Measurements from ENCODE around the gene OTC. TPM values are rescaled to one million over a fixed set of nuclear protein-coding genes. Genes with fewer than 3 reads are reported as not detected.

Gene OTC
- total RNA-seq, 1 experiment from 2014 or later = not detected

DNA sequence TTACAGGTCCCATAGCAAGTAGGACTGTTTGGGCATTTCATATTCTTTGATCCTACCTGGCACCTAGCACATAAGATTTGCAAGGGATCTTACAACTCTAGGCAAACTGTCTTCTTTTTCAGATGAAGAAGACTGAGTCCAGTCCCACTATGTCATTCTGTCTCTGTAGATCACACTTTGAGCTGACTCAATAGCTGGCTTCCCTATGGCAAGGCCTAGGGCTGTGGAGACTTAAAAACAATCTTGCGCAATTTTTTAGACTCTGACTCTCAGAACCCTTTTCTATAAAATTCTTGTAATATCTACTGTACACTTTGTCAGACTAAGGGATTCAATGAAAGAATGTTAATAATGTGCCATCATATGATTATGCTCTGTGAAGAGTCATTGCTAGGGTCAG is 26.7 kb downstream of the OTC start:
- H3K4me3 ChIP-seq (replicated peaks in 1 of 2; ENCODE audit: low read depth in 1 of 2, low read length in 2 of 2) = no peak overlapping the region
- no peak overlapping the region for H3K4me2 ChIP-seq (ENCODE audit: low read length)
- no peak overlapping the region for H3K9ac ChIP-seq (ENCODE audit: low read length)
- no peaks in the 10 kb centered on the region for H3K27me3 ChIP-seq (ENCODE audit: insufficient read depth, low read length)
- ChIA-PET RAD21 (ENCODE audit: low non-redundant PET in 1 of 2, low total read pairs in 2 of 2, uncharacterized antibody in 2 of 2, unreplicated experiment in 2 of 2) (no interaction called here), POLR2A (no interaction called here), CTCF (no interaction called here)
- H3K9me2 ChIP-seq (ENCODE audit: insufficient read depth) = no peaks in the 10 kb centered on the region
- no peaks in the 10 kb centered on the region for H4K20me1 ChIP-seq (ENCODE audit: insufficient read depth)
- H3K79me2 ChIP-seq (ENCODE audit: insufficient read depth, low read length) = no peaks in the 10 kb centered on the region
- no peaks in the 10 kb centered on the region for H3K4me1 ChIP-seq (ENCODE audit: control insufficient read depth in 1 of 2, insufficient read depth in 2 of 2, low read length in 2 of 2)
- no peaks in the 10 kb centered on the region for H3K9me3 ChIP-seq (ENCODE audit: control insufficient read depth in 1 of 2, insufficient read depth in 1 of 2, low read depth in 1 of 2, low read length in 2 of 2)
- no peak for TF ChIP-seq EZH2phosphoT487 (IDR thresholded peaks at IDR 0.05; ENCODE audit: borderline replicate concordance)
- TF ChIP-seq YY1 (IDR thresholded peaks at IDR 0.05; ENCODE audit: extremely low read depth, insufficient replicate concordance, low read depth, low read length) = no peak
- TF ChIP-seq SRF (IDR thresholded peaks at IDR 0.05; ENCODE audit: low read depth) = no peak
- no peak for TF ChIP-seq ZFX (IDR thresholded peaks at IDR 0.05)
- TF ChIP-seq, protein P1, sequence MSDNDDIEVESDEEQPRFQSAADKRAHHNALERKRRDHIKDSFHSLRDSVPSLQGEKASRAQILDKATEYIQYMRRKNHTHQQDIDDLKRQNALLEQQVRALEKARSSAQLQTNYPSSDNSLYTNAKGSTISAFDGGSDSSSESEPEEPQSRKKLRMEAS (IDR thresholded peaks at IDR 0.05) = no peak
- no peak for TF ChIP-seq FOSL1 (IDR thresholded peaks at IDR 0.05; ENCODE audit: low read depth)
- TF ChIP-seq EGR1 (IDR thresholded peaks at IDR 0.05; ENCODE audit: low read depth) = no peak
- no peak for TF ChIP-seq TCF7L2 (IDR thresholded peaks at IDR 0.05; ENCODE audit: borderline replicate concordance, extremely low read depth, insufficient read depth, insufficient read length)
- no peak for TF ChIP-seq ZNF274 (IDR thresholded peaks at IDR 0.05; ENCODE audit: low read depth, low read length)
- TF ChIP-seq JUND (IDR thresholded peaks at IDR 0.05) = no peak
- BruUV-seq (replicated peaks) = no TSS peak
- intact Hi-C loops (cut with micrococcal nuclease) = no loop called here
- no peak for ATAC-seq
- no peak overlapping the region for H2AFZ ChIP-seq (ENCODE audit: low read depth, low read length, poor library complexity, severe bottlenecking)
- H3K27ac ChIP-seq (ENCODE audit: low read depth, low read length) = no peak overlapping the region
- DNase-seq (ENCODE audit: low read depth, low spot score) = no peak
- H3K36me3 ChIP-seq (ENCODE audit: control insufficient read depth in 1 of 2, insufficient read depth in 2 of 2, low read length in 2 of 2) = no peaks in the 10 kb centered on the region

DNA sequence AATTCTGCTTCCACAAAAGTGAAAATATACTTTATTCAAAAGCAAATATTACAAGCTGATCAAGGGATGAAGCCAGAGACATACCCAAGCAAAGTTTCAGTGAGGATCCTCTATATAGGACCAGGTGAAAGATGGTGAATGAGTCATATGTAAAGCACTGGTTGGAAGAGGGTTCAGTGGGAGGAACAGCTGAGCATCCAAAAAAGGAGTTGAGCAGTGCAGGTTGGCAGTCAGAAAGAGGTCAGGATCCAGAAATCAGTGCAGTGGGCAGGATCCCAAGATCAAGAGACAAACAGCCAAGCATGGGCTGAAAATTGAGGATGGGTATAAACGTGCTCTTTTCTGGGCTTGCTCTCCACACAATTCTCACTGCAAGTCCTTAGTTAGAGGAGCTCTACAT is 30.3 kb downstream of the OTC start:
- BruUV-seq (replicated peaks) = no TSS peak
- ATAC-seq (no peak), DNase-seq (ENCODE audit: low read depth, low spot score) (no peak)
- Histone ChIP-seq H3K27ac (ENCODE audit: low read depth, low read length) (no peak overlapping the region), H3K36me3 (ENCODE audit: control insufficient read depth in 1 of 2, insufficient read depth in 2 of 2, low read length in 2 of 2) (no peaks in the 10 kb centered on the region), H3K4me2 (ENCODE audit: low read length) (no peak overlapping the region), H2AFZ (ENCODE audit: low read depth, low read length, poor library complexity, severe bottlenecking) (no peak overlapping the region), H3K9me3 (ENCODE audit: control insufficient read depth in 1 of 2, insufficient read depth in 1 of 2, low read depth in 1 of 2, low read length in 2 of 2) (no peaks in the 10 kb centered on the region), H3K27me3 (ENCODE audit: insufficient read depth, low read length) (no peaks in the 10 kb centered on the region), H3K9me2 (ENCODE audit: insufficient read depth) (no peaks in the 10 kb centered on the region), H3K4me1 (ENCODE audit: control insufficient read depth in 1 of 2, insufficient read depth in 2 of 2, low read length in 2 of 2) (no peaks in the 10 kb centered on the region), H3K4me3 (replicated peaks in 1 of 2; ENCODE audit: low read depth in 1 of 2, low read length in 2 of 2) (no peak overlapping the region), H3K79me2 (ENCODE audit: insufficient read depth, low read length) (no peaks in the 10 kb centered on the region), H4K20me1 (ENCODE audit: insufficient read depth) (no peaks in the 10 kb centered on the region), H3K9ac (ENCODE audit: low read length) (no peak overlapping the region)
- POLR2A ChIA-PET = no interaction called here
- RAD21 ChIA-PET (ENCODE audit: low non-redundant PET in 1 of 2, low total read pairs in 2 of 2, uncharacterized antibody in 2 of 2, unreplicated experiment in 2 of 2) = no interaction called here
- intact Hi-C loops (cut with micrococcal nuclease) = no loop called here
- CTCF ChIA-PET = no interaction called here
- TF ChIP-seq JUND (IDR thresholded peaks at IDR 0.05) = no peak
- TF ChIP-seq POLR2AphosphoS5 (IDR thresholded peaks at IDR 0.05; ENCODE audit: low read depth, low read length) = no peak
- TF ChIP-seq, protein P2, sequence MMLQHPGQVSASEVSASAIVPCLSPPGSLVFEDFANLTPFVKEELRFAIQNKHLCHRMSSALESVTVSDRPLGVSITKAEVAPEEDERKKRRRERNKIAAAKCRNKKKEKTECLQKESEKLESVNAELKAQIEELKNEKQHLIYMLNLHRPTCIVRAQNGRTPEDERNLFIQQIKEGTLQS (IDR thresholded peaks at IDR 0.05) = no peak
- TF ChIP-seq CEBPB (IDR thresholded peaks at IDR 0.05; ENCODE audit: low read depth) = no peak
- no peak for TF ChIP-seq POLR2A (IDR thresholded peaks at IDR 0.05; ENCODE audit: borderline replicate concordance, extremely low read depth, insufficient read depth, insufficient read length)
- TF ChIP-seq EZH2 (IDR thresholded peaks at IDR 0.05) = no peak
- TF ChIP-seq TCF7L2 (IDR thresholded peaks at IDR 0.05; ENCODE audit: borderline replicate concordance, extremely low read depth, insufficient read depth, insufficient read length) = no peak
- no peak for TF ChIP-seq SRF (IDR thresholded peaks at IDR 0.05; ENCODE audit: low read depth)
- TF ChIP-seq, protein P3, sequence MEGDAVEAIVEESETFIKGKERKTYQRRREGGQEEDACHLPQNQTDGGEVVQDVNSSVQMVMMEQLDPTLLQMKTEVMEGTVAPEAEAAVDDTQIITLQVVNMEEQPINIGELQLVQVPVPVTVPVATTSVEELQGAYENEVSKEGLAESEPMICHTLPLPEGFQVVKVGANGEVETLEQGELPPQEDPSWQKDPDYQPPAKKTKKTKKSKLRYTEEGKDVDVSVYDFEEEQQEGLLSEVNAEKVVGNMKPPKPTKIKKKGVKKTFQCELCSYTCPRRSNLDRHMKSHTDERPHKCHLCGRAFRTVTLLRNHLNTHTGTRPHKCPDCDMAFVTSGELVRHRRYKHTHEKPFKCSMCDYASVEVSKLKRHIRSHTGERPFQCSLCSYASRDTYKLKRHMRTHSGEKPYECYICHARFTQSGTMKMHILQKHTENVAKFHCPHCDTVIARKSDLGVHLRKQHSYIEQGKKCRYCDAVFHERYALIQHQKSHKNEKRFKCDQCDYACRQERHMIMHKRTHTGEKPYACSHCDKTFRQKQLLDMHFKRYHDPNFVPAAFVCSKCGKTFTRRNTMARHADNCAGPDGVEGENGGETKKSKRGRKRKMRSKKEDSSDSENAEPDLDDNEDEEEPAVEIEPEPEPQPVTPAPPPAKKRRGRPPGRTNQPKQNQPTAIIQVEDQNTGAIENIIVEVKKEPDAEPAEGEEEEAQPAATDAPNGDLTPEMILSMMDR (IDR thresholded peaks at IDR 0.05 in 2 of 3, conservative IDR thresholded peaks at IDR 0.05 in 1 of 3; ENCODE audit: borderline replicate concordance in 1 of 3, insufficient read depth in 1 of 3, low read depth in 2 of 3, low read length in 2 of 3) = no peak
- TF ChIP-seq, protein P4, sequence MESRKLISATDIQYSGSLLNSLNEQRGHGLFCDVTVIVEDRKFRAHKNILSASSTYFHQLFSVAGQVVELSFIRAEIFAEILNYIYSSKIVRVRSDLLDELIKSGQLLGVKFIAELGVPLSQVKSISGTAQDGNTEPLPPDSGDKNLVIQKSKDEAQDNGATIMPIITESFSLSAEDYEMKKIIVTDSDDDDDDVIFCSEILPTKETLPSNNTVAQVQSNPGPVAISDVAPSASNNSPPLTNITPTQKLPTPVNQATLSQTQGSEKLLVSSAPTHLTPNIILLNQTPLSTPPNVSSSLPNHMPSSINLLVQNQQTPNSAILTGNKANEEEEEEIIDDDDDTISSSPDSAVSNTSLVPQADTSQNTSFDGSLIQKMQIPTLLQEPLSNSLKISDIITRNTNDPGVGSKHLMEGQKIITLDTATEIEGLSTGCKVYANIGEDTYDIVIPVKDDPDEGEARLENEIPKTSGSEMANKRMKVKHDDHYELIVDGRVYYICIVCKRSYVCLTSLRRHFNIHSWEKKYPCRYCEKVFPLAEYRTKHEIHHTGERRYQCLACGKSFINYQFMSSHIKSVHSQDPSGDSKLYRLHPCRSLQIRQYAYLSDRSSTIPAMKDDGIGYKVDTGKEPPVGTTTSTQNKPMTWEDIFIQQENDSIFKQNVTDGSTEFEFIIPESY (IDR thresholded peaks at IDR 0.05; ENCODE audit: extremely low read depth, insufficient replicate concordance, low read length) = no peak
- TF ChIP-seq SIN3A (IDR thresholded peaks at IDR 0.05; ENCODE audit: low read depth) = no peak
- TF ChIP-seq, protein P1 (IDR thresholded peaks at IDR 0.05) = no peak

Data from HCT116 (cell line).